Activated CD8-positive, alpha-beta T cell treated with anti-CD3 and anti-CD28 coated beads for 36 hours (primary cell): ENCODE data around the gene PLEKHM2. TPM values are rescaled to one million over a fixed set of nuclear protein-coding genes. Genes with fewer than 3 reads are reported as not detected.

Source experiments
- ATAC-seq: fragments of 200-7000 bp; cut with Tn5 transposase; one replicate; pipeline ENCODE4 v1.10.0; 2021; ENCODE audit warnings: mild to moderate bottlenecking, moderate library complexity
- CTCF ChIA-PET: fragments of 350-600 bp; sonication (Branson Sonifier 250); formaldehyde crosslinking; loops from one replicate; lab custom pipeline; 2021; ENCODE audit warnings: antibody characterized with exemption; lab: Charles Lee
- POLR2A ChIA-PET: fragments of 350-600 bp; sonication (Branson Sonifier 250); formaldehyde crosslinking; loops from one replicate; lab custom pipeline; 2021; ENCODE audit warnings: antibody characterized with exemption; lab: Charles Lee
- DNase-seq: peaks from one replicate; pipeline ENCODE4 v3.0.0-alpha.2; 2020
- H3K27ac Mint-ChIP-seq: one replicate; pipeline ENCODE4 v1.8.0; 2021; ENCODE audit warnings: mild to moderate bottlenecking, mixed read lengths
- H3K27me3 Mint-ChIP-seq: one replicate; pipeline ENCODE4 v1.8.0; 2021; ENCODE audit warnings: mixed read lengths
- H3K36me3 Mint-ChIP-seq: one replicate; pipeline ENCODE4 v1.8.0; 2021; ENCODE audit warnings: low read depth, mixed read lengths
- H3K4me1 Mint-ChIP-seq: one replicate; pipeline ENCODE4 v1.8.0; 2021; ENCODE audit warnings: low read depth, mixed read lengths
- H3K4me3 Mint-ChIP-seq: one replicate; pipeline ENCODE4 v1.8.0; 2021; ENCODE audit warnings: mild to moderate bottlenecking, moderate library complexity, mixed read lengths
- H3K9me3 Mint-ChIP-seq: one replicate; pipeline ENCODE4 v1.8.0; 2021; ENCODE audit warnings: mixed read lengths
- CTCF ChIP-seq: fragments of 200-600 bp; IDR thresholded peaks from one replicate; pipeline ENCODE4 v1.8.0; 2022; ENCODE audit warnings: antibody characterized with exemption, mild to moderate bottlenecking
- intact Hi-C: fragments of 100-400 bp; cut with micrococcal nuclease; formaldehyde crosslinking; loops from one replicate; pipeline ENCODE4 v1.10.0; 2022
- total RNA-seq, 2 experiments: library from RNA; stranded (reverse); gene quantifications; one replicate each; pipeline ENCODE4 v1.2.3, GENCODE V29; 2021

Gene PLEKHM2
- total RNA-seq, 2 experiments from 2014 or later = 41.5 to 42.9 TPM

GRCh38 chr1:15730423-15730822 lies 46.3 kb downstream of the PLEKHM2 start:
- Mint-ChIP-seq H3K27me3 (no peaks in the 10 kb centered on the region), H3K4me1 (no peaks in the 10 kb centered on the region), H3K4me3 (no peak overlapping the region), H3K27ac (no peak overlapping the region), H3K9me3 (no peaks in the 10 kb centered on the region), H3K36me3 (peaks cover 8% of the 10 kb centered on the region)
- DNase-seq (no peak), ATAC-seq (no peak)
- ChIA-PET POLR2A (interaction anchor here (1.2 kb wide), 1 partner anchor 11 kb away, joined by 3 read pairs; no protein-coding TSS in a partner anchor), CTCF (interaction anchor here (1.0 kb wide), 1 partner anchor 10 kb away, joined by 3 read pairs; no protein-coding TSS in a partner anchor)
- TF ChIP-seq CTCF = no peak
- intact Hi-C loops = no loop called here

- Mint-ChIP-seq H3K27ac (no peak overlapping the region), H3K36me3 (peaks cover 8% of the 10 kb centered on the region), H3K9me3 (no peaks in the 10 kb centered on the region), H3K27me3 (no peaks in the 10 kb centered on the region), H3K4me3 (no peak overlapping the region), H3K4me1 (no peaks in the 10 kb centered on the region)
- CTCF ChIA-PET = interaction anchor here (1.0 kb wide), 1 partner anchor 10 kb away, joined by 3 read pairs; no protein-coding TSS in a partner anchor
- intact Hi-C loops = no loop called here
- ATAC-seq = no peak
- POLR2A ChIA-PET = interaction anchor here (1.2 kb wide), 1 partner anchor 12 kb away, joined by 3 read pairs; no protein-coding TSS in a partner anchor
- no peak for TF ChIP-seq CTCF
- DNase-seq = no peak
Observed at GRCh38 chr1:15730936-15731335, 46.8 kb downstream of the PLEKHM2 start.

GRCh38 chr1:15731735-15732685 lies 47.9 kb downstream of the PLEKHM2 start:
- H3K27me3 Mint-ChIP-seq = no peaks in the 10 kb centered on the region
- intact Hi-C loops = no loop called here
- ATAC-seq (no peak), DNase-seq (no peak)
- H3K4me1 Mint-ChIP-seq = no peaks in the 10 kb centered on the region
- H3K27ac Mint-ChIP-seq = no peak overlapping the region
- H3K4me3 Mint-ChIP-seq = no peak overlapping the region
- ChIA-PET POLR2A (interaction anchor here (0.6 to 0.9 kb wide), 2 partner anchors 101 to 343 kb away, joined by 3 read pairs; no protein-coding TSS in a partner anchor), CTCF (no interaction called here)
- TF ChIP-seq CTCF = no peak
- H3K36me3 Mint-ChIP-seq = peaks cover 8% of the 10 kb centered on the region
- H3K9me3 Mint-ChIP-seq = no peaks in the 10 kb centered on the region

- POLR2A ChIA-PET = interaction anchor here (0.6 kb wide), 1 partner anchor 343 kb away, joined by 3 read pairs; no protein-coding TSS in a partner anchor
- CTCF ChIA-PET = no interaction called here
- intact Hi-C loops = no loop called here
- no peak for TF ChIP-seq CTCF
- ATAC-seq (no peak), DNase-seq (no peak)
- H3K36me3 Mint-ChIP-seq = peaks cover 8% of the 10 kb centered on the region
- H3K9me3 Mint-ChIP-seq = no peaks in the 10 kb centered on the region
- H3K4me1 Mint-ChIP-seq = no peaks in the 10 kb centered on the region
- no peak overlapping the region for H3K27ac Mint-ChIP-seq
- no peaks in the 10 kb centered on the region for H3K27me3 Mint-ChIP-seq
- H3K4me3 Mint-ChIP-seq = no peak overlapping the region
Observed at GRCh38 chr1:15732686-15733081, 48.6 kb downstream of the PLEKHM2 start.
